H4 (cell line): Measurements from ENCODE around the gene ZBED4. TPM values are rescaled to one million over a fixed set of nuclear protein-coding genes. Genes with fewer than 3 reads are reported as not detected.

Experiments used
- DNase-seq: peaks from one replicate; pipeline ENCODE4 v3.0.0-alpha.2; 2015; ENCODE audit warnings: low spot score
- total RNA-seq: library from RNA; depleted of rRNA; stranded (reverse); fragments of >200 nt; shearing (Covaris generic); gene quantifications from 2 replicates; pipeline ENCODE4 v1.2.3, GENCODE V29; 2014

The ZBED4 gene
- total RNA-seq, 1 experiment from 2014 or later, result 9.1 TPM

DNA sequence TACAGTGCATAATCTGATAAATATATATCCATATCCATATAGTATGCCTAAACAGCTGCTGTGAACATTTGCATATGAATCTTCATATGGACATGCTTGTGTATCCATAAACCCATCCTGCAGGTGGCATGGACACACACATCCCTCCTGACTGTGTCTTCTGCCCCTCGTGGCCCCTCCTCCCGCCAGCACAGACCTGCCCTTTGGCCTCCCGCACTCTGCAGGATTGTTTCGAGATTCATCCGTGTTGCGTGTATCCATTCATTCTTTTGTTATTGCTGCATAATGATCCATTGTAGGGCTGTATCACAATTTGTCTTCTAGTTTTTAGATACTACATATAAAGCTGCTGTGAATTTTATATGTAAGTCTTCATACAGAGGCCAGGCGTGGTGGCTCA lies 24.0 kb downstream of the ZBED4 start:
- DNase-seq, result no peak

DNA sequence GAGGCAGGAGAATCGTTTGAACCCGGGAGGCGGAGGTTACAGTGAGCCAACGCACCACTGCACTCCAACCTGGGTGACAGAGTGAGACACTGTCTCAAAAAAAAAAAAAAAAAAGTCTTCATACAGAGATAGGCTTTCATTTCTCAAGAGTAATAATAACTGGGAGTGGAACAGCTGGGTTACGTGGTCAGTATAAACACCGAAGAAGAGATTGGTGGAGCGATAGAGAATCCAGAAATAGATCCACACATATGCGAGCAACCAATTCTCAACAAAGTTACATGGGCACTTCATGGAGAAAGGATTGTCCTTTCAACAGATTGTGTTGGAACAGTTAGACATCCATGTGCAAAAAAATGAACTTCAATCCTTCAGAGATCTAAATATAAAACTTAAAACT lies 24.6 kb downstream of the ZBED4 start:
- DNase-seq, result no peak

GRCh38 chr22:49879871-49880270 lies 26.2 kb downstream of the ZBED4 start:
- DNase-seq, result no peak

DNA sequence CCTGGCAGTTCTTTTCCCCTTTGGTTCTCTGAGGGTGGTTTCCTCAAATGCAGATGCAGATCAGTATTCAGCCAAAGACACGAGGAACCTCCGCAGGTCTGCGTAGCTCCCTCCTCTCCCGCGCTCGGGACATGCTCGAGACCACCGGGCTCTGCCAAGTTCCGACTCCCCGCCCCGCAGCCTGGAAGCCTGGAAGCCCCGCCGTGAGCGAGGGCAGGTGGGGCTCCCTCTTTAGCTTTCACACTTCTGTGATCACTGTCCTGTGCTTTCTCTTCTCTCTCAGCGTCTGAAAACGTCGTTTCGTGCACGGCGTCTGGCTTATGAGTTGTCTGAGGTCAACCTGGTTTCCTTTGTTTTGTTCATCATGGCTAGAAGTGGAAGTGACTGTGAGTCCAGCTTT lies 26.6 kb downstream of the ZBED4 start:
- no peak for DNase-seq

GRCh38 chr22:49881856-49882255 lies 28.2 kb downstream of the ZBED4 start:
- no peak for DNase-seq

DNA sequence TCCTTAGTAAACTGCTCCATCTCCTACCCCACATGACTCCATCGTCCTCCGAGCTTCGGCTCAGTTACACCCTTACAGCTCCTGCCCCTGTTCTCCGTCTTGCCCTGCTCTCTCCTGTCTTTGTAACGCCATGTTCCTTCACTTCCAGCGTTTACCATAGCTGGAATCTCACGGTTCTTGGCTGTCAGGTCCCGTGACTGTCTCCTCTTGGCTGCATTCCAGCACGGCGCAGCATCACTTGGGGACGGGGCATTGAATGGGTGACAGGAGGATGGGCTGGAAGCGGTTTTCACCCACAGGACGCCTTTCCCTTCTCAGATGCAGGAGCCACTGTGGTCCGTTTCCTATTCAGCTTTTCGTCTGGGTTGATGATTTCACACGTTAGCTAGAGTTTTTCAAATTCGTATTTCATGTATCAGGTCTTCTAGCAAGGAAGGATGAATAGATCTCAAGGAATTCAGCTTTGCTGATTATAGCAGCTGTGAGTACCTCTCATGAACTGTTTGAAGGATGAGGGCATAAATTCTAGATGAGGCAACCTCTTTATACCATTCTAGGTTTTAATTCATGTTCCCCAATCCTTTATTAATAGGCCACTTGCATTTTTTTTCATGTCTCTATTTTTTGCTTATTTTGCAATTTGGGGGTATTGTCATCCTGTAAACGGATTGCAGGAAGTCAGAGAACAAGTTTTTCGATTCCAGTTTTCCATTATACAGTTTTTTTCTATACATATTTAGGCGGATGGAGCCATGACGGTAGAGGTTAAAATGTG lies 29.1 kb downstream of the ZBED4 start:
- DNase-seq, result no peak

DNA sequence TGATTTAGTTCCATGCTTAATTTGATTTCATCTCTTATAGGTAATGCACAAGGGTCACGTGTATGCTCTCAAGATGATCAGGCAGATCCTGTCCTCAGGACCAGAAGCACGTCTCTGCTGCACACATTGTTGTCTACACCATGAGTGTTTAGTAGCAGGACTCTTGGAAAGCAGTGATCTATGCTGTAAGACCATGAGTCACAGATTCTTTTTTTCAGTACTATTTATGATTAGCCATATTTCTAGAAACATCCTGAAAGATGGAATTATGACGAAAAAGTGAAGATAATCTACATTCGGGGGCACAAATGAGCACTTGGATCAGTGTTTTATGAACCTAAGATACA lies 29.6 kb downstream of the ZBED4 start:
- DNase-seq, result no peak

DNA sequence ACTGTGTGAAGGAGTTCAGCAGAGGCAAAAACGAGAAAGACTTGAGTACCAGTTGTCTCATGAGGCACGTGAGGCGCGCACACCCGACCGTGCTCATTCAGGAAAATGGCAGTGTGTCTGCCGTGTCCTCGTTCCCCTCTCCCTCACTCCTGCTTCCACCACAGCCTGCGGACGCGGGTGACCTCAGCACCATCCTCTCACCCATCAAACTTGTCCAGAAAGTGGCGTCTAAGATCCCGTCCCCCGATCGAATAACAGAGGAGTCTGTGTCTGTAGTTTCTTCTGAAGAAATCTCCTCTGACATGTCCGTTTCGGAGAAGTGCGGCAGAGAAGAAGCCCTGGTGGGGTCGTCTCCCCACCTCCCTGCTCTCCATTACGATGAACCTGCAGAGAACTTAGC lies 30.4 kb downstream of the ZBED4 start:
- DNase-seq, result no peak

DNA sequence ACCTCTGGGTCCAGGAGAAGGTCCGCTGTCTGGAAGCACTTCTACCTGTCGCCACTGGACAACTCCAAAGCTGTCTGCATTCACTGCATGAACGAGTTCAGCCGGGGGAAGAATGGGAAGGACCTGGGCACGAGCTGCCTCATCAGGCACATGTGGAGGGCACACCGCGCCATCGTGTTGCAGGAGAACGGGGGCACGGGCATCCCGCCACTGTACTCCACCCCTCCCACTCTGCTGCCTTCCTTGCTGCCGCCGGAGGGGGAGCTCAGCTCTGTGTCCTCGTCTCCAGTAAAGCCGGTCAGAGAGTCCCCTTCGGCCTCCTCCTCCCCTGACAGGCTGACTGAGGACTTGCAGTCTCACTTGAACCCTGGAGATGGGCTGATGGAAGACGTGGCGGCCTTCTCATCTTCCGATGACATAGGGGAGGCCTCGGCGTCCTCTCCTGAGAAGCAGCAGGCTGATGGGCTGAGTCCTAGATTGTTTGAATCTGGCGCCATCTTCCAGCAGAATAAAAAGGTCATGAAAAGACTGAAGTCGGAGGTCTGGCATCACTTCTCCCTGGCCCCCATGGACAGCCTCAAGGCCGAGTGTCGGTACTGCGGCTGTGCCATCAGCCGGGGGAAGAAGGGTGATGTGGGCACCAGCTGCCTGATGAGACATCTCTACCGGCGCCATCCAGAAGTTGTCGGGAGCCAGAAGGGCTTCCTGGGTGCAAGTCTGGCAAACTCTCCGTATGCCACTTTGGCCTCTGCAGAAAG lies 31.0 kb downstream of the ZBED4 start:
- no peak for DNase-seq

DNA sequence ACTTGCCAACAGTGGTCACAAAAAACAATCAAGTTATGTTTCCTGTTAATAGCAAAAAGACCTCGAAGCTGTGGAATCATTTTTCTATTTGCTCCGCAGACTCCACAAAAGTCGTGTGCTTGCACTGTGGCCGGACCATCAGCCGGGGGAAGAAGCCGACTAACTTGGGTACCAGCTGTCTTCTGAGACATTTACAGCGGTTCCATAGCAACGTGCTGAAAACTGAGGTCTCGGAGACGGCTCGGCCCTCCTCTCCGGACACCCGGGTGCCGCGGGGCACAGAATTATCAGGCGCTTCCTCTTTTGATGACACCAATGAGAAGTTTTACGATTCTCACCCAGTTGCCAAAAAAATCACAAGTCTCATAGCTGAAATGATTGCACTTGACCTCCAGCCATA lies 31.6 kb downstream of the ZBED4 start:
- DNase-seq, result no peak

- DNase-seq, result no peak
Measured at GRCh38 chr22:49885881-49886280, 32.2 kb downstream of the ZBED4 start.

DNA sequence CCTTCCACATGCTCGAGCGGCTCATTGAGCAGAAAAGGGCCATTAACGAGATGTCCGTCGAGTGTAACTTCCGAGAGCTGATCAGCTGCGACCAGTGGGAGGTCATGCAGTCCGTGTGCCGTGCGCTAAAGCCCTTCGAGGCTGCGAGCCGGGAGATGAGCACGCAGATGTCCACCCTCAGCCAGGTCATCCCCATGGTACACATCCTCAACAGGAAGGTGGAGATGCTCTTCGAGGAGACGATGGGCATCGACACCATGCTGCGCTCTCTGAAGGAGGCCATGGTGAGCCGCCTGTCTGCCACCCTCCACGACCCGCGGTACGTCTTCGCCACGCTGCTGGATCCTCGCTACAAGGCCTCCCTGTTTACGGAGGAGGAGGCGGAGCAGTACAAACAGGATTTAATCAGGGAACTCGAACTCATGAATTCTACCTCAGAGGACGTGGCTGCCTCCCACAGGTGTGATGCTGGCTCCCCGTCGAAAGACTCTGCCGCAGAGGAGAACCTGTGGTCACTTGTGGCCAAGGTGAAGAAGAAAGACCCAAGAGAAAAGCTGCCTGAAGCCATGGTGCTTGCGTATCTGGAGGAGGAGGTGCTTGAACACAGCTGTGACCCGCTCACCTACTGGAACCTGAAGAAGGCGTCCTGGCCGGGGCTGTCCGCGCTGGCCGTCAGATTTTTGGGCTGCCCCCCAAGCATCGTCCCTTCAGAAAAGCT lies 32.9 kb downstream of the ZBED4 start:
- DNase-seq, result no peak

DNA sequence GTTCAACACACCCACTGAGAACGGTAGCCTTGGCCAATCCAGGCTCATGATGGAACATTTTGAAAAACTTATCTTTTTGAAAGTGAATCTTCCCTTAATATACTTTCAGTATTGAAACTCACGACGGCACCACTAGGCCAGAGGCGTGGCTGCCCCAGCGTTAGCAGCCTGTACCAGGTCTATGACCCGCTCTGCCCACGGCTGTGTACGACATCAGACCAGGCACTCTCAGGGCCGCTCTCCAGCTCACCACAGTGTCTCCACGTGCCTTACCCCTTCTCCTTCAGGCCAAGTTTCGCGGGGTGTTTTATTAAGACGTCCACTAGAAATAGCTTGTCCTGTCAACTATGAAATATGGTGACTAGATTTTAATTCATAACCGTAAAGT lies 33.4 kb downstream of the ZBED4 start:
- no peak for DNase-seq

- no peak for DNase-seq
Measured at GRCh38 chr22:49887702-49888101, 34.1 kb downstream of the ZBED4 start.

DNA sequence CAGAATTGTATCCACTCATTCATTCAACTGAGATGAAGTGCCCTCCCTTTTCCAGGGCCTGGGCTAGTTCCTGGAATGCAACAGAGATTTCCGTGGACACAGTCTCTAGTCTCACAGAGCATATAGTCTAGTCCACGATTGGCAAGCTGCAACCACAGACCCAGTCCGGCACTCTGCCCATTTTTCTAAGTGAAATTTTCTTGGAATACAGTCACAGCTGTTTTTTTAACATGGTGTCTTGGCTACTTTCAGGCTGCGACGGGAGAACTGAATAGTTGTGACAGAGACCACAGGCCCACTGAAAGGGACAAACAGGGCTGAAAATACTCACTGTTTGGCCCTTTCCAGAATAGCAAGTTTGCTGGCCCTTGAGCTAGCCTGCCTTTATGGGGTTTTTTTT lies 35.4 kb downstream of the ZBED4 start:
- no peak for DNase-seq

DNA sequence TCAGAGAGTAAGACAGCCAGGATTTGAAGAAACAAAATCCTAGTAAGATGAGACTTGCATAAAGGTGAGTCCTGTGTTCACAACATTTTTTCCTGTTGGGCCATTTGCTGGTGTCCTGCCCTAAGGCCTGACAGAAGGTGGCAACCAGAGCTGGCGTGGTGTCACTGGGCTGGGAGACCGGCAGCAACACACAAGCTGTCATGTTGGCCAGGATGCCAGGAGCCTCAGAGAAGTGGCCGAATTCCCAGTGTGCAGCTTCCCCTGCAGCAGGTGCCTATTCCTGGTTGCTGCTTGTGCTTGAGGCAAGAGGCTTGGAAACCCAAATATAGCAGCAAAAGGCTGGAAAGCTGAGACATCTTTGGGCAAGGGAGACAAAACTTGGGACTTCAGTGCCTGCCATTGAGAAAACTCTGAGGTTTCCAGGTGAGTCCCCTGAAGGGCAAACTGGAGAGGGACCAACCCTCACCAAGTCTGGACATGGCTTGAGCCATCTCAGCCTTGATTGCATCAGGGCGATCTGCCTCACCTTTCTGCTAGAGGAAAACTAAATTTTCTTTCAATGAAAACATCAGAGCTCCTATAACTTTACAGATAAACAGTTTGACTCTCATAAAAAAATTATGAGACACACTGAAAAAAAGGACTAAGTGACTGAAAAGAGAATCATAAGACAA lies 38.7 kb downstream of the ZBED4 start:
- no peak for DNase-seq

DNA sequence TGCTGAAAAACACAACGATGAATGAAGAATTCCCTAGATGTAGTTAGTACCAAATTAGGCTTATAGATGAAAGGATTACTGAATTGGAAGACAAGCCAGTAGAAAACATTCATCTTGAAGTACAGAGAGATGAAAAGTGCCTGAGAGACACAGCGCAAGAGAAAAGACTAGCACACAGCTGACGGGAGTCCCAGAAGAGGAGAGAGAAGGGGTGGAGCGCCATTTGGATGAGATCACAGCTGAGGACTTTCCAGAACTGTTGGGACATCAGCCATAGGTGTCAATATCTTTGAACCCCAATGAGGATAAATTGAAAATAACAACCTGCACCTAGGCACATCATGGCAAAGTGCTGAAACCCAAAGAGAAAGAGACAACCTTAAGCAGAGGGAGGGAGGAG lies 39.4 kb downstream of the ZBED4 start:
- no peak for DNase-seq

DNA sequence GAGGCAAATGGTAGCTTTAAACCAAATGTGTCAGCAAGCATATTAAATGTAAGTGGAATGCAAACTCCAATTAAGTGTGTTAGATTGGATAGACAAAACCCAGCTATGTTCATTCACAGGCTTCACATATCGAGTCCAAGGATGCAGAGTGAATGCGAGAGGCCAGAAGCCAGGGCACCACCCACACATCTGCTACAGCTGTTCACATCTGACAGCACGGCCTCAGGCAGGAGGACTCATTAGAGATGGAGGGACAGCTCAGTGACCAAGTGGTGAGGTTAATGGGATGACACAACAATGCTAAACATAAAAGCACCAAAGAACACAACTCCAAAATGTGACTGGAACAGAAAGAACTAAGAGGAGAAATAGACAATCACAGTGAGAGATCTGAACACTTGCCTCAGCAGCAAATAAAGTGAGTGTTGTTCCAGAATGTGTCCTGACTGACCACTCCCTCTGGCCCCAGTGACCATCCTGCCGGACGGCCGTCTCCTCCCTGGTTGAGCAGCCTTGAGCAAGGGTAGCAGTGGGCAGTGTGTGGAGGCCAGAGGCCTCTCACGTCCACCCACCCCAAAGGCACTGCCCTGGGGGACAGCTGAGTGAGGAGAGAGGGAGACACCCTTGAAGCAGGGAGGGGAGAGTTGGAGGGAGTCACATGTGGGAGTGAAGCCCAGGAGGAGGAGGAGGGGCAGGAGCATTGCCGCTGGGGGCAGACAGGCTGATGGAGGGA lies 40.8 kb downstream of the ZBED4 start:
- no peak for DNase-seq

DNA sequence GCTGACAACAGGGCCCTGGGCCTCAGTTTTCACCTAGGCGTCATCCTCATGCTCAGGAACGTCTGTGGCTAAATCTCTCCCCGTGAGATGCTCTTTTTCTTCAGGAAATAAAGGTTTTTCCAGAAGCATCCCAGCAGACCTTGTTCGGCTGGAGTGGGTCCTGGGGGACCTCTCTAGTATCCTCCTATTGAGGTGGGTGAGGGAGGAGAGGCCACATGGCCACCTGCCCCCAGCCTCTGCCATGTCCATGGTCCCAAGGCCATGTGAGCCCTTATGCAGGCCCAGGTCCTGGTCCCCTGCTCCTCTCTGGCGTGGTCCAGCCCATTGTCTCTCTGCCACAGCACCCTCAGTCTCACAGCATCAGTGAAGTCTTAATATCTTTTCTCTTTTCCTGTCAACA lies 42.6 kb downstream of the ZBED4 start:
- no peak for DNase-seq

DNA sequence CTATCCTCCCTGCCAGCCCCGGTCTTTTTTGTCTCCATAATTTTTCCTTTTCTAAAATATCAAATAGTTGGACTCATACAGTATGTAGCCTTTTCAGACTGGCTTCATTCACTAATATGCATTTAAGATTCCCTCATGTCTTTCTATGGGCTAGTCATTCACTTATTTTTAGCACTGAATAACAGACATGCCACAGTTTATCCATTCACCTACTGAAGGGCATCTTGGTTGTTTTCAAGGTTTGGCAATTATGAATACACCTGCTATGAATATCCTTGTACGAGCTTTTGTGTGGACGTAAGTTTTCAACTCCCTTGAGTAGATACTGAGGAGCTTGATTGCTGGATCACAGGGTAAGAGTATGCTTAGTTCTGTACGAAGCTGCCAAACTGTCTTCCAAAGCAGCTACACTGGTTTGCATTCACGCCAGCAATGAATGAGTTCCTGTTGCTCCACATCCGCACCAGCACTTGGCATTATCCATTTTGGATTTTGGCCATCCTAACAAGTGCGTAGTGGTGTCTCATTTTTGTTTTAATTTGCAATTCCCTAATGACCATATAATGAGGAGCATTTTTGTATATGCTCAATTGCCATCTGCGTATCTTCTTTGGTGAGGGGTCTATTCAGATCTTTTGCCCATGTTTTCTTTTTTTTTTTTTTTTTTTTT lies 43.5 kb downstream of the ZBED4 start:
- DNase-seq, result no peak

DNA sequence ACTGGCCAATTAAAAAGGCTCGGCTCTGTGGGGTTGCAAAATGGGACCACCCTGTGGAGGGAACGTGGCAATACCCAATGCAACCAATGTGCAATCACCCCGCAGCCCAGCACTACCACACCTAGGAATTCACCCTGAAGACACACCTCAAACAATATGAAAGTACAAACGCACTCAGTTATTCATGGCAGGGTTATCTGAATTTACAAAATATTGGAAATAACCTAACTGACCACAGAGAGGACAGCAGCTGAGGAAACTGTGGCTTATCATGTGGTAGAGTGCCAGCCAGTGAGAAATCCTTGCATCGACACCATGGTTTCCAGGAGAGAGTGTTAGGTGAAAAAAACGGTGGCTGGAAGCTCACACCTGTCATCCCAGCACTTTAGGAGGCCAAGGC lies 45.9 kb downstream of the ZBED4 start:
- no peak for DNase-seq
